ENCODE results near the gene SIM1.
A peak's percentile ranks its signal among the peaks of the same experiment; 100 is the strongest.

SIM1 gene

GRCh38 chr6:100475554-100476320, 11.0 kb upstream of the SIM1 start:
- H3K36me3 ChIP-seq (ENCODE audit: insufficient read depth, low read length) = no peaks in the 10 kb centered on the region
- H3F3A ChIP-seq (ENCODE audit: insufficient read depth, low read length) = no peaks in the 10 kb centered on the region
- no peak overlapping the region for H3K4me3 ChIP-seq (ENCODE audit: low read depth, low read length, poor library complexity, severe bottlenecking)
- H3K9me3 ChIP-seq (ENCODE audit: low read length) = no peaks in the 10 kb centered on the region
- H4K20me1 ChIP-seq (ENCODE audit: insufficient read depth, low read length) = no peaks in the 10 kb centered on the region
- no peak for TF ChIP-seq CTCF (IDR thresholded peaks at IDR 0.05; ENCODE audit: low read length)
- TF ChIP-seq EZH2 (IDR thresholded peaks at IDR 0.05; ENCODE audit: borderline replicate concordance, low read length) = no peak
- peak overlapping the region; percentile 36 for H3K27ac ChIP-seq (ENCODE audit: low read depth, low read length, poor library complexity, severe bottlenecking)
- H2AFZ ChIP-seq (ENCODE audit: low read length) = no peak overlapping the region
- H3K9me2 ChIP-seq (ENCODE audit: low read depth, low read length) = no peaks in the 10 kb centered on the region
- peaks cover 69% of the 10 kb centered on the region for H3K4me1 ChIP-seq (ENCODE audit: insufficient read depth, low read length, severe bottlenecking)
- H3K27me3 ChIP-seq (ENCODE audit: insufficient read depth, low read length) = no peaks in the 10 kb centered on the region
- H3K79me2 ChIP-seq (ENCODE audit: insufficient read depth, low read length) = no peaks in the 10 kb centered on the region
- H3K4me2 ChIP-seq (ENCODE audit: low read length) = no peak overlapping the region
- no peak overlapping the region for H3K9ac ChIP-seq (ENCODE audit: low read length)

GRCh38 chr6:100473182-100473581, 8.5 kb upstream of the SIM1 start:
- H3K79me2 ChIP-seq (ENCODE audit: insufficient read depth, low read length) = no peaks in the 10 kb centered on the region
- peak overlapping the region; percentile 16; the same call in 1 of the 2 replicates for H3K9ac ChIP-seq (ENCODE audit: low read length)
- no peaks in the 10 kb centered on the region for H3K27me3 ChIP-seq (ENCODE audit: insufficient read depth, low read length)
- no peak overlapping the region for H2AFZ ChIP-seq (ENCODE audit: low read length)
- no peaks in the 10 kb centered on the region for H3K9me3 ChIP-seq (ENCODE audit: low read length)
- peak overlapping the region; percentile 89 for H3K27ac ChIP-seq (ENCODE audit: low read depth, low read length, poor library complexity, severe bottlenecking)
- H3F3A ChIP-seq (ENCODE audit: insufficient read depth, low read length) = no peaks in the 10 kb centered on the region
- H3K4me1 ChIP-seq (ENCODE audit: insufficient read depth, low read length, severe bottlenecking) = peaks cover 53% of the 10 kb centered on the region
- H3K4me2 ChIP-seq (ENCODE audit: low read length) = peak overlapping the region; percentile 30
- H3K4me3 ChIP-seq (ENCODE audit: low read depth, low read length, poor library complexity, severe bottlenecking) = no peak overlapping the region
- H3K9me2 ChIP-seq (ENCODE audit: low read depth, low read length) = no peaks in the 10 kb centered on the region
- H3K36me3 ChIP-seq (ENCODE audit: insufficient read depth, low read length) = no peaks in the 10 kb centered on the region
- no peaks in the 10 kb centered on the region for H4K20me1 ChIP-seq (ENCODE audit: insufficient read depth, low read length)
- TF ChIP-seq EZH2 (IDR thresholded peaks at IDR 0.05; ENCODE audit: borderline replicate concordance, low read length) (no peak), CTCF (IDR thresholded peaks at IDR 0.05; ENCODE audit: low read length) (no peak)

DNA sequence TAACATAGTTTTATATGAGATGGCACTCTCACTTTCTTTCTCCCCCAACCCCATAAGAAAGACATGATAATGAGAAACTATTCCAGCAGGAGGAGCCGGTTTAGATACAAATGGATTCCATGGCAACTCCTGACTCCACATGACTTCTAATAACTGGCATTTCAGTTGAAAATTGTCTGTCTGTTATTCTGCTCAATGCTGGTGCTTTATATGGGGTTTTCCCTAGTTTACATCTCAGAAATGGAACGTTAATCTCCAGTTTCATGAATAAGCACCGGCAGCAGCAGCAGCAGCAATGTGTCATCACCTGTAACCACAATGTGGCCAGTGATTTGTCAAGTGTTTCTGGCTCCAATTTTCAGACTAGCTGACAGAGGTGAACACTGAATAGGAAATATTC, 8.0 kb upstream of the SIM1 start:
- Histone ChIP-seq H3K79me2 (ENCODE audit: insufficient read depth, low read length) (no peaks in the 10 kb centered on the region), H2AFZ (ENCODE audit: low read length) (no peak overlapping the region), H3K9me3 (ENCODE audit: low read length) (no peaks in the 10 kb centered on the region), H3K4me1 (ENCODE audit: insufficient read depth, low read length, severe bottlenecking) (peaks cover 53% of the 10 kb centered on the region), H3K27ac (ENCODE audit: low read depth, low read length, poor library complexity, severe bottlenecking) (peak overlapping the region; percentile 89), H3F3A (ENCODE audit: insufficient read depth, low read length) (no peaks in the 10 kb centered on the region), H4K20me1 (ENCODE audit: insufficient read depth, low read length) (no peaks in the 10 kb centered on the region), H3K36me3 (ENCODE audit: insufficient read depth, low read length) (no peaks in the 10 kb centered on the region), H3K4me3 (ENCODE audit: low read depth, low read length, poor library complexity, severe bottlenecking) (no peak overlapping the region), H3K9me2 (ENCODE audit: low read depth, low read length) (no peaks in the 10 kb centered on the region), H3K4me2 (ENCODE audit: low read length) (peak overlapping the region; percentile 30), H3K9ac (ENCODE audit: low read length) (no peak overlapping the region; the same call in 1 of the 2 replicates), H3K27me3 (ENCODE audit: insufficient read depth, low read length) (no peaks in the 10 kb centered on the region)
- TF ChIP-seq EZH2 (IDR thresholded peaks at IDR 0.05; ENCODE audit: borderline replicate concordance, low read length) (no peak), CTCF (IDR thresholded peaks at IDR 0.05; ENCODE audit: low read length) (no peak)

Measured in OCI-LY1 (cell line).